OCI-LY1 (cell line): Measurements from ENCODE around the gene F7.
"Not testable (repeated sequence)": the region's sequence is repeated elsewhere in the genome, so short reads cannot be mapped to it uniquely, and the experiment has no call there.

ENCODE experiments used
- H2AFZ ChIP-seq: fragments of 200-600 bp; sonication (generic), shearing (Covaris generic); 2 replicates; pipeline ENCODE4 v1.6.0; 2014; ENCODE audit warnings: antibody characterized with exemption, mild to moderate bottlenecking, low read length
- H3F3A ChIP-seq: fragments of 200-600 bp; sonication (generic), shearing (Covaris generic); 2 replicates; pipeline ENCODE4 v1.6.0; 2014; ENCODE audit warnings: mild to moderate bottlenecking, antibody characterized with exemption, low read length, moderate library complexity; ENCODE audit not compliant: insufficient read depth
- H3K27ac ChIP-seq: fragments of 200-600 bp; sonication (generic); 2 replicates; pipeline ENCODE4 v1.5.1; 2014; ENCODE audit warnings: low read length, mixed run types, mild to moderate bottlenecking, low read depth; ENCODE audit not compliant: poor library complexity, severe bottlenecking
- H3K27me3 ChIP-seq: fragments of 200-600 bp; sonication (generic); 2 replicates; pipeline ENCODE4 v1.6.0; 2014; ENCODE audit warnings: antibody characterized with exemption, mild to moderate bottlenecking, low read length, moderate library complexity; ENCODE audit not compliant: insufficient read depth
- H3K36me3 ChIP-seq: fragments of 200-600 bp; sonication (generic); 2 replicates; pipeline ENCODE4 v1.6.1; 2014; ENCODE audit warnings: mild to moderate bottlenecking, antibody characterized with exemption, low read length, moderate library complexity, mixed read lengths; ENCODE audit not compliant: insufficient read depth
- H3K4me1 ChIP-seq: fragments of 200-600 bp; sonication (generic); 2 replicates; pipeline ENCODE4 v1.5.1; 2014; ENCODE audit warnings: mild to moderate bottlenecking, low read length, moderate library complexity; ENCODE audit not compliant: insufficient read depth, severe bottlenecking
- H3K4me2 ChIP-seq: fragments of 200-600 bp; sonication (generic), shearing (Covaris generic); 2 replicates; pipeline ENCODE4 v1.6.1; 2014; ENCODE audit warnings: low read length
- H3K4me3 ChIP-seq: fragments of 200-600 bp; sonication (generic); 2 replicates; pipeline ENCODE4 v1.5.1; 2014; ENCODE audit warnings: low read length, low read depth, mild to moderate bottlenecking, mixed read lengths; ENCODE audit not compliant: poor library complexity, severe bottlenecking
- H3K79me2 ChIP-seq: fragments of 200-600 bp; shearing (Covaris generic); 2 replicates; pipeline ENCODE4 v1.6.1; 2016; ENCODE audit warnings: mixed run types, low read length, mixed read lengths; ENCODE audit not compliant: insufficient read depth
- H3K9ac ChIP-seq: fragments of 200-600 bp; sonication (generic), shearing (Covaris generic); 2 replicates; pipeline ENCODE4 v1.6.1; 2014; ENCODE audit warnings: mild to moderate bottlenecking, low read length, mixed read lengths
- H3K9me2 ChIP-seq: fragments of 200-600 bp; sonication (generic), shearing (Covaris generic); 2 replicates; pipeline ENCODE4 v1.6.1; 2014; ENCODE audit warnings: low read depth, mild to moderate bottlenecking, low read length, mixed read lengths
- H3K9me3 ChIP-seq: fragments of 200-600 bp; shearing (Covaris generic); 2 replicates; pipeline ENCODE4 v1.6.1; 2014; ENCODE audit warnings: low read length, mixed read lengths
- H4K20me1 ChIP-seq: fragments of 200-600 bp; sonication (generic), shearing (Covaris generic); 2 replicates; pipeline ENCODE4 v1.6.0; 2016; ENCODE audit warnings: mild to moderate bottlenecking, low read length; ENCODE audit not compliant: insufficient read depth
- CTCF ChIP-seq: fragments of 200-600 bp; sonication (generic), shearing (Covaris generic); IDR thresholded peaks from 2 replicates; pipeline ENCODE4 v1.5.1; 2017; ENCODE audit warnings: mild to moderate bottlenecking, antibody characterized with exemption, low read length, moderate library complexity, mixed read lengths
- EZH2 ChIP-seq: fragments of 200-600 bp; sonication (generic), shearing (Covaris generic); IDR thresholded peaks from 2 replicates; pipeline ENCODE4 v1.8.0; 2017; ENCODE audit warnings: borderline replicate concordance, mixed run types, mild to moderate bottlenecking, antibody characterized with exemption, low read length, moderate library complexity, mixed read lengths

The F7 gene

GRCh38 chr13:113099142-113099541, 6.4 kb upstream of the F7 start:
- Histone ChIP-seq H3K4me3 (no peak overlapping the region), H3K4me1 (no peaks in the 10 kb centered on the region), H3K4me2 (no peak overlapping the region), H3K79me2 (no peaks in the 10 kb centered on the region), H3K9me3 (no peaks in the 10 kb centered on the region), H3K9me2 (no peaks in the 10 kb centered on the region), H4K20me1 (no peaks in the 10 kb centered on the region), H3K9ac (no peak overlapping the region), H3K36me3 (no peaks in the 10 kb centered on the region), H3F3A (no peaks in the 10 kb centered on the region), H3K27me3 (peaks cover 3% of the 10 kb centered on the region; the same call in 1 of the 2 replicates), H2AFZ (no peak overlapping the region), H3K27ac (no peak overlapping the region)
- TF ChIP-seq CTCF: no peak
- TF ChIP-seq EZH2: no peak

GRCh38 chr13:113102302-113102701, 3.3 kb upstream of the F7 start:
- not testable (repeated sequence) for H3K36me3 ChIP-seq, H3K9me2 ChIP-seq, H3K27me3 ChIP-seq, H3K4me1 ChIP-seq, H3F3A ChIP-seq, H4K20me1 ChIP-seq, H3K4me2 ChIP-seq, H3K27ac ChIP-seq, H2AFZ ChIP-seq, H3K79me2 ChIP-seq, H3K4me3 ChIP-seq, H3K9ac ChIP-seq, H3K9me3 ChIP-seq

- Histone ChIP-seq H4K20me1 (no peaks in the 10 kb centered on the region), H3K9me3 (no peaks in the 10 kb centered on the region), H3K79me2 (no peaks in the 10 kb centered on the region), H3K36me3 (no peaks in the 10 kb centered on the region), H3K4me1 (no peaks in the 10 kb centered on the region), H3K4me2 (no peak overlapping the region), H3F3A (no peaks in the 10 kb centered on the region), H3K4me3 (no peak overlapping the region), H3K27ac (no peak overlapping the region), H2AFZ (no peak overlapping the region), H3K9ac (no peak overlapping the region), H3K9me2 (no peaks in the 10 kb centered on the region), H3K27me3 (peaks cover 3% of the 10 kb centered on the region; the same call in 1 of the 2 replicates)
- TF ChIP-seq EZH2 (no peak), CTCF (no peak)
Measured at GRCh38 chr13:113102727-113103126, 2.9 kb upstream of the F7 start.

- no peak overlapping the region for H3K9ac ChIP-seq
- no peaks in the 10 kb centered on the region for H3K36me3 ChIP-seq
- no peak overlapping the region for H2AFZ ChIP-seq
- no peak overlapping the region for H3K27ac ChIP-seq
- H3F3A ChIP-seq: no peaks in the 10 kb centered on the region
- H3K79me2 ChIP-seq: no peaks in the 10 kb centered on the region
- no peaks in the 10 kb centered on the region for H3K9me2 ChIP-seq
- H3K4me3 ChIP-seq: no peak overlapping the region
- H3K4me2 ChIP-seq: no peak overlapping the region
- no peaks in the 10 kb centered on the region for H4K20me1 ChIP-seq
- H3K9me3 ChIP-seq: no peaks in the 10 kb centered on the region
- no peaks in the 10 kb centered on the region; the same call in 1 of the 2 replicates for H3K27me3 ChIP-seq
- TF ChIP-seq EZH2: no peak
- TF ChIP-seq CTCF: no peak
- no peaks in the 10 kb centered on the region for H3K4me1 ChIP-seq
Measured at GRCh38 chr13:113103646-113104045, 1.9 kb upstream of the F7 start.
